GM12878 (cell line): ENCODE data around the gene FTO. TPM values are rescaled to one million over a fixed set of nuclear protein-coding genes. Genes with fewer than 3 reads are reported as not detected.
A peak's percentile ranks its signal among the peaks of the same experiment; 100 is the strongest.

Source experiments
- ATAC-seq: fragments of 200-7000 bp; cut with Tn5 transposase; 3 replicates; pipeline ENCODE4 v1.9.1; 2020; ENCODE audit warnings: mild to moderate bottlenecking, moderate library complexity
- BruUV-seq: library from RNA; stranded (reverse); fragments of 400-500 nt; replicated peaks from 2 replicates; lab custom pipeline; 2021; lab: Mats Ljungman, UMichigan
- CTCF ChIA-PET: fragments of 300-600 bp; sonication (Branson Sonifier 250); formaldehyde crosslinking; extraction: SDS; loops from one replicate; lab custom pipeline; 2021; ENCODE audit warnings: inconsistent platforms; lab: Yijun Ruan, JAX
- POLR2A ChIA-PET: fragments of 350-600 bp; formaldehyde crosslinking; extraction: SDS; loops from one replicate; lab custom pipeline; 2021; ENCODE audit warnings: inconsistent platforms; lab: Charles Lee
- RAD21 ChIA-PET: fragments of 300-600 bp; sonication (Branson Sonifier 250); formaldehyde crosslinking; loops from one replicate; lab custom pipeline; 2023; ENCODE audit warnings: antibody characterized with exemption; ENCODE audit not compliant: unreplicated experiment; lab: Charles Lee
- SMC1A ChIA-PET: fragments of 300-600 bp; sonication (Branson Sonifier 250); formaldehyde crosslinking; loops from one replicate; lab custom pipeline; 2023; ENCODE audit not compliant: unreplicated experiment, uncharacterized antibody; lab: Charles Lee
- DNase-seq: peaks from one replicate; pipeline ENCODE4 v3.0.0-alpha.2; 2011; ENCODE audit warnings: low read depth, low spot score
- FAIRE-seq: peaks from 3 replicates; lab custom pipeline; 2011; peaks lifted over from hg19 to GRCh38; lab: Jason Lieb, UNC
- H2AFZ ChIP-seq: 2 replicates; pipeline ENCODE4 v1.6.0; 2011; ENCODE audit warnings: low read depth, low read length, control low read depth; ENCODE audit not compliant: control insufficient read depth
- H3K27ac ChIP-seq: 2 replicates; pipeline ENCODE4 v1.5.1; 2011; ENCODE audit warnings: control low read depth; ENCODE audit not compliant: control insufficient read depth, insufficient read depth
- H3K27me3 ChIP-seq, 2 experiments: replicated peaks in 1 of 2; 2 replicates each; pipeline versions ENCODE4 v1.6.0 to v1.6.1; 2011; ENCODE audit warnings: low read length in 1 of 2; ENCODE audit not compliant: control insufficient read depth in 2 of 2, insufficient read depth in 2 of 2
- H3K36me3 ChIP-seq, 2 experiments: 2 replicates each; pipeline ENCODE4 v1.5.1; 2011; ENCODE audit warnings: low read length in 1 of 2; ENCODE audit not compliant: control insufficient read depth in 2 of 2, insufficient read depth in 2 of 2
- H3K4me1 ChIP-seq: 2 replicates; pipeline ENCODE4 v1.6.1; 2011; ENCODE audit warnings: mild to moderate bottlenecking, low read length, moderate library complexity, mixed read lengths; ENCODE audit not compliant: control insufficient read depth, insufficient read depth
- H3K4me2 ChIP-seq: 2 replicates; pipeline ENCODE4 v1.6.0; 2011; ENCODE audit warnings: control low read depth; ENCODE audit not compliant: control insufficient read depth, insufficient read depth
- H3K4me3 ChIP-seq: fragments of 200-600 bp; sonication (generic); 2 replicates; pipeline ENCODE4 v1.5.1; 2016
- H3K79me2 ChIP-seq: 2 replicates; pipeline ENCODE4 v1.6.0; 2011; ENCODE audit warnings: low read length; ENCODE audit not compliant: control insufficient read depth, insufficient read depth
- H3K9ac ChIP-seq: 2 replicates; pipeline ENCODE4 v1.8.0; 2011; ENCODE audit warnings: low read length, control low read depth, mixed read lengths; ENCODE audit not compliant: control insufficient read depth, insufficient read depth
- H3K9me3 ChIP-seq: replicated peaks from 3 replicates; pipeline ENCODE4 v1.5.1; 2011; ENCODE audit warnings: mild to moderate bottlenecking, low read length; ENCODE audit not compliant: control insufficient read depth, insufficient read depth
- H4K20me1 ChIP-seq: 2 replicates; pipeline ENCODE4 v1.6.0; 2011; ENCODE audit not compliant: control insufficient read depth, insufficient read depth
- GABPA ChIP-seq: IDR thresholded peaks from 2 replicates; pipeline ENCODE4 v1.6.1; 2014; ENCODE audit warnings: antibody characterized with exemption, low read depth, mild to moderate bottlenecking, inconsistent platforms
- IKZF1 ChIP-seq: fragments of 450-650 bp; conservative IDR thresholded peaks from 2 replicates; pipeline ENCODE4 v1.6.1; 2017; ENCODE audit warnings: antibody characterized with exemption, mild to moderate bottlenecking
- NBN ChIP-seq: fragments of 450-650 bp; IDR thresholded peaks from 2 replicates; pipeline ENCODE4 v1.6.1; 2016
- USF1 ChIP-seq: IDR thresholded peaks from 2 replicates; pipeline ENCODE4 v1.6.1; 2011; ENCODE audit warnings: borderline replicate concordance, low read depth, mild to moderate bottlenecking, moderate library complexity, mixed read lengths, low read length; ENCODE audit not compliant: insufficient read depth; ENCODE audit errors: extremely low read length
- ZBTB11 ChIP-seq: fragments of 450-650 bp; formaldehyde crosslinking; IDR thresholded peaks from 2 replicates; pipeline ENCODE4 v1.5.0; 2022; ENCODE audit warnings: mild to moderate bottlenecking, missing genetic modification characterization
- WGBS: methylation state at CpG from one replicate; pipeline ENCODE4 v1.1.6; 2016; ENCODE audit warnings: low lambda C conversion rate; ENCODE audit not compliant: insufficient replicate concordance, insufficient coverage; ENCODE audit errors: missing lambda C conversion rate; 5-methylcytosine and 5-hydroxymethylcytosine counted together
- in situ Hi-C: fragments of 300-500 bp; cut with MboI; formaldehyde crosslinking; loops from 9 replicates; pipeline ENCODE4 v1.14.3; 2018; ENCODE audit warnings: mixed read lengths
- intact Hi-C: fragments of 100-400 bp; cut with micrococcal nuclease; formaldehyde crosslinking; loops from one replicate; pipeline ENCODE4 v1.14.2; 2022; ENCODE audit not compliant: unreplicated experiment
- polyA plus RNA-seq, 11 experiments: library from polyadenylated mRNA; depleted of rRNA in 4 of 11; unstranded in 6 of 11; stranded (reverse) in 5 of 11; fragments of >200 nt; fragmentation: Nextera tagmentation in 4 of 11; fragmentation: Illumina TruSeq in 1 of 11; extraction: Ambion mirVana in 4 of 11; extraction: Trizol in 1 of 11; gene quantifications; 1 replicate in 1 of 11; 2 replicates in 10 of 11; pipeline versions ENCODE4 v1.2.1 to v1.2.3, GENCODE V29; 2011 to 2016; ENCODE audit warnings: inconsistent platforms in 2 of 11, missing spikeins in 2 of 11, low read depth in 1 of 11
- total RNA-seq, 4 experiments: library from RNA; depleted of rRNA in 3 of 4; stranded (reverse); fragments of >200 nt in 3 of 4; fragmentation: Illumina TruSeq in 1 of 4; extraction: Trizol in 1 of 4; gene quantifications; 2 replicates each; pipeline versions ENCODE4 v1.2.1 to v1.2.3, GENCODE V29; 2013 to 2021

FTO gene
- total and polyA plus RNA-seq, 10 of the 15 experiments (the other 5 are each of a cell fraction or from before 2014, with no cell fraction given): 20.1 to 55.0 (median 47.0) TPM

GRCh38 chr16:53913920-53914319, 210.0 kb downstream of the FTO start:
- TF ChIP-seq IKZF1 (0 out of 2 replicates have a peak, but pooled peaks have one; percentile 14), ZBTB11 (CRISPR knock-in tag) (no peak), GABPA (no peak), USF1 (no peak), NBN (peak; percentile 26; the same call in 1 of the 2 replicates)
- Histone ChIP-seq H3K9ac (no peak overlapping the region), H4K20me1 (no peaks in the 10 kb centered on the region), H2AFZ (no peak overlapping the region), H3K36me3 (no peaks in the 10 kb centered on the region), H3K27me3 (no peaks in the 10 kb centered on the region), H3K4me1 (no peaks in the 10 kb centered on the region), H3K4me2 (no peak overlapping the region), H3K79me2 (no peaks in the 10 kb centered on the region), H3K27ac (no peak overlapping the region), H3K9me3 (no peaks in the 10 kb centered on the region), H3K4me3 (no peak overlapping the region)
- ChIA-PET CTCF (interaction anchor here (0.6 to 2.2 kb wide), 4 partner anchors 30 to 718 kb away, joined by 3 to 7 read pairs (median 3); no protein-coding TSS in a partner anchor), POLR2A (interaction anchor here (0.6 to 0.7 kb wide), 2 partner anchors 17 to 630 kb away, joined by 3 read pairs; no protein-coding TSS in a partner anchor), SMC1A (interaction anchor here (0.6 to 2.1 kb wide), 3 partner anchors 21 to 1173 kb away, joined by 3 to 7 read pairs (median 3); no protein-coding TSS in a partner anchor), RAD21 (no interaction called here)
- intact Hi-C loops (no loop called here), in situ Hi-C loops (no loop called here)
- BruUV-seq: no TSS peak
- no peak for DNase-seq
- ATAC-seq: no peak
- FAIRE-seq: no peak
- WGBS: 87% methylated on average over 9 of the region's 9 CpGs
